GM10248 (cell line): ENCODE results near the gene BAIAP2L1.

Experiments used
- CTCF ChIA-PET: fragments of 300-600 bp; sonication (Branson Sonifier 250); formaldehyde crosslinking; extraction: SDS; loops from one replicate; lab custom pipeline; 2021; ENCODE audit warnings: antibody characterized with exemption; lab: Yijun Ruan, JAX
- POLR2A ChIA-PET: fragments of 350-650 bp; sonication (Branson Sonifier 250); formaldehyde crosslinking; extraction: SDS; loops from one replicate; lab custom pipeline; 2020; ENCODE audit warnings: antibody characterized with exemption; lab: Yijun Ruan, JAX
- DNase-seq: peaks from one replicate; pipeline ENCODE4 v3.0.0; 2012; ENCODE audit errors: extremely low spot score
- CTCF ChIP-seq: IDR thresholded peaks from 2 replicates; pipeline ENCODE4 v1.5.1; 2012; ENCODE audit warnings: mild to moderate bottlenecking, low read depth; ENCODE audit errors: extremely low read depth, missing control alignments, control extremely low read depth

The BAIAP2L1 gene

GRCh38 chr7:98303906-98304305 is 97.0 kb downstream of the BAIAP2L1 start:
- CTCF ChIA-PET, result no interaction called here

DNA sequence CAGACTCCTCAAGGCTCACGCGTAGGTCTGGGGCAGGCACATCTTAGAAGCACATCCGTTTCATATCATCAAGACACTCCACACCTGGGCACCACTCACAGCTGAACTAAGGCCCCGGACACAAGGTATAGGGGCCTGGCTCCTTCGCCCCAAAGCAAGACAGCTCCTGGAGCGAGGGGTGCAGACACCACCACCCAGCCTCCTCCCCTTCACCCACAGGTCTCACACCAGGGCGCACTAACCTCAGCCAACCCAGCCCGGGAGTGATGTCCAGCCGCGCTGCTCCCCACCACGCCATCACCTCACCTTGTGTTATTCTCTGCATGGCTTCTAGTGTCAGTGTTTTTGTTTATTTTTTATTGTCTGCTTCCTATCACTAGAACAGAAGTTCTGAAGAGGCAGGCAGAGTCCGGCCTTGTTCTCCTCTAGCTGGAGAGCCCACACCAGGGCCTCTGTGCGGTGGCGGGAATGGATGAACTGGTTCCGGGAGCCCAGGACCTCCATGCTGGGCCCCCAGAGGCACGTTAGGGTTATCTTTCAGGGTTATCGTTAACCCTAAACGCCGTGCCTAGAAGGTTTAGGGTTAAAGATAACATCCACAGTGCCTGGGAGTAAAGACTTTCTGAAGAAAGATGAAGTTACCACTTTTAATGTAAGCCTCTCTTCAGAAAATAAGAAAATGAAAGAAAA is 97.6 kb downstream of the BAIAP2L1 start:
- no peak for TF ChIP-seq CTCF
- POLR2A ChIA-PET, result no interaction called here
- DNase-seq, result no peak
- CTCF ChIA-PET, result interaction anchor here (0.9 kb wide), 1 partner anchor 9 kb away, joined by 3 read pairs; no protein-coding TSS in a partner anchor

More at GRCh38 chr7:98303906-98304305, 97.0 kb downstream of the BAIAP2L1 start:
- TF ChIP-seq CTCF, result no peak
- POLR2A ChIA-PET, result no interaction called here
- DNase-seq, result no peak

- ChIA-PET CTCF (interaction anchor here (1.0 to 1.3 kb wide), 3 partner anchors 14 to 196 kb away, joined by 3 to 6 read pairs (median 3); partner anchors contain the start of gene BAIAP2L1), POLR2A (no interaction called here)
- TF ChIP-seq CTCF, result no peak
- DNase-seq, result no peak
Measured at GRCh38 chr7:98301693-98302470, 99.0 kb downstream of the BAIAP2L1 start.

GRCh38 chr7:98300595-98301372 is 100.1 kb downstream of the BAIAP2L1 start:
- TF ChIP-seq CTCF, result no peak
- no peak for DNase-seq
- ChIA-PET POLR2A (no interaction called here), CTCF (interaction anchor here (1.0 to 1.3 kb wide), 2 partner anchors 13 to 101 kb away, joined by 3 to 6 read pairs; partner anchors contain the start of gene BAIAP2L1)

DNA sequence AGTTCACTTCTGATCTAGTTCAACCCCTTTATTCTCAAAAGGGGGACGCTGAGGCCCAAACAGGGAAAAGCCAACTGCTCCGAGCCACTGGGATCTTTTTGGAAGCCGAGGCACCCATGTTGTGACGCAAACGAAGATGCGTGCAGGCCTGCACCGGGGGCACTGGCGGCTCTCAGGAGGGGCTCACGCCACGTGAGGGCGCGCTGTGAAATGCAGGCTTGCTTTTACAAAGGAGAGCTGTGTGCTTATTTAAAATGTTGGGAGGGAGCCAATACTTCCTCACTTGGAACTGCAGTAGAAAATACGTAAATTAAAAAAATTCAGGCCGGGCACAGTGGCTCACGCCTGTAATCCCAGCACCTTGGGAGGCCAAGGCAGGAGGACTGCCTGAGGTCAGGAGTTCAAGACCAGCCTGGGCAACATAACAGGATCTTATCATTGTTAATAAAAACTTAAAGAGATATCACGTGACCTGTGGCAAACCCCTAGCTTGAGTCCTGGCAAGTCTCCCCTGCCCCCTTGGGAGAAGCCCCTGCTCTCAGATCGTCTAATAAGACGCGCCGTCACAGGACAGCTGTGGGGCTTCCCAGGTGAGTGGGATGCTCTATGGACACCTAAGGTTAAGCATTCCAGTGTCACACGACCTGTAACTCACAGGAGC is 103.1 kb downstream of the BAIAP2L1 start:
- CTCF ChIA-PET, result interaction anchor here (1.6 to 1.8 kb wide), 2 partner anchors 49 to 104 kb away, joined by 3 to 8 read pairs; partner anchors contain the start of gene BAIAP2L1
- POLR2A ChIA-PET, result no interaction called here

More for the DNA sequence above, 103.1 kb downstream of the BAIAP2L1 start:
- TF ChIP-seq CTCF, result no peak
- DNase-seq, result no peak
